NT2/D1 (cell line): Measurements from ENCODE around the gene MORN5.
A peak's percentile ranks its signal among the peaks of the same experiment; 100 is the strongest.

Experiments used
- DNase-seq: peaks from one replicate; pipeline ENCODE4 v3.0.0-alpha.2; 2011; ENCODE audit warnings: low read depth, low spot score
- H3K27me3 ChIP-seq: 2 replicates; pipeline ENCODE4 v1.6.0; 2011; ENCODE audit warnings: mild to moderate bottlenecking; ENCODE audit not compliant: insufficient read length, insufficient read depth
- H3K36me3 ChIP-seq: 2 replicates; pipeline ENCODE4 v1.6.1; 2011; ENCODE audit warnings: mild to moderate bottlenecking, low read length, mixed read lengths; ENCODE audit not compliant: insufficient read depth, insufficient read length
- H3K4me1 ChIP-seq: 2 replicates; pipeline ENCODE4 v1.5.1; 2011; ENCODE audit not compliant: insufficient read depth, insufficient read length
- H3K4me3 ChIP-seq: 2 replicates; pipeline ENCODE4 v1.5.1; 2011; ENCODE audit warnings: low read depth; ENCODE audit not compliant: insufficient read length
- H3K9ac ChIP-seq: 2 replicates; pipeline ENCODE4 v1.6.0; 2011; ENCODE audit warnings: low read depth; ENCODE audit not compliant: insufficient read length
- H3K9me3 ChIP-seq: 2 replicates; pipeline ENCODE4 v1.5.1; 2011; ENCODE audit warnings: mild to moderate bottlenecking, low read length; ENCODE audit not compliant: insufficient read depth
- SUZ12 ChIP-seq: IDR thresholded peaks from 2 replicates; pipeline ENCODE4 v1.6.1; 2011; ENCODE audit not compliant: insufficient read length, insufficient read depth; ENCODE audit errors: extremely low read depth
- YY1 ChIP-seq: IDR thresholded peaks from 2 replicates; pipeline ENCODE4 v1.6.1; 2011; ENCODE audit not compliant: insufficient read length, insufficient read depth
- ZNF274 ChIP-seq: IDR thresholded peaks from 2 replicates; pipeline ENCODE4 v1.6.1; 2011; ENCODE audit warnings: mild to moderate bottlenecking, low read depth, low read length

Gene MORN5

DNA sequence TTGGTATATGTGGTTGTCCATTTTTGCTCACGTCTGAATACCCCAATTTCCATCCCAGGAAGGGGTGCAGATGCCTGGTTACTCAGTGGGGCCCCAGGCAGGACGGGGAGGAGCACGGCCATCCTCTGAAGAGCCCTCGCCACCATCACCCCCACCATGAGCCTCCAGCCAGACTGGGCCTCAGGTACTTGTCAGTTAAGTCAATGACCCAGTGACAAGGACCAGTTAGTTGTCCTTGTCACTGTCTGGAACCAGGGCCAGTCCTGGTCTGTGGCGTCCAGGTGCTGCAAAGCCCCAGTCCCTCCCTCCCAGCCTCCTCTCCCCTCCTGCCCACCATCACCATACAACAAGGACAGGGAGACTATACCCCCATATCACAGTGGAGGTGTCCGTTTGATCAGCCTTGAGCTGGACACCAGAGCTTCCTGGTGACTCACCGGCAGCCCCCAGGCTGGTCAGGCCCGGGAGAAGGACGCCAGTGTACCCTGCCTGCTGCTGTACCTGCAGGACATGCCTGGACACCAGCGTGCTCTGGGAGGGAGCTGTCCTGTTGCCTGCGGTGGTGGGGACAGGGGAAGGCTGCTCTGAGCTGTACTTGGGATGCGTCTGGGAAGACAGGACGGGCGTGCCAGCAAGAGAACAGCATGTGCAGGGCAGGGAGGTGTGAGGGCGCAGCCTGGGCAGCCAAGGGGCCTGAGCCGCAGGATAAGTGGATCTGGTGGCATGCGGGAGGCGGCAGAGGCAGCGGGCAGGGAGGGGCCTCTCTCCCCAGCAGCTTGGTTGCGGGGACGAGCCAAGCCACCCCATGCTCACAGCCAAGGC is 34.0 kb upstream of the MORN5 start:
- no peak for DNase-seq
- TF ChIP-seq SUZ12 (no peak), ZNF274 (no peak), YY1 (no peak)
- Histone ChIP-seq H3K9me3 (no peaks in the 10 kb centered on the region), H3K27me3 (peaks cover 41% of the 10 kb centered on the region), H3K4me1 (peaks cover 27% of the 10 kb centered on the region), H3K4me3 (peak overlapping the region; percentile 47), H3K36me3 (no peaks in the 10 kb centered on the region), H3K9ac (peak overlapping the region; percentile 78)

DNA sequence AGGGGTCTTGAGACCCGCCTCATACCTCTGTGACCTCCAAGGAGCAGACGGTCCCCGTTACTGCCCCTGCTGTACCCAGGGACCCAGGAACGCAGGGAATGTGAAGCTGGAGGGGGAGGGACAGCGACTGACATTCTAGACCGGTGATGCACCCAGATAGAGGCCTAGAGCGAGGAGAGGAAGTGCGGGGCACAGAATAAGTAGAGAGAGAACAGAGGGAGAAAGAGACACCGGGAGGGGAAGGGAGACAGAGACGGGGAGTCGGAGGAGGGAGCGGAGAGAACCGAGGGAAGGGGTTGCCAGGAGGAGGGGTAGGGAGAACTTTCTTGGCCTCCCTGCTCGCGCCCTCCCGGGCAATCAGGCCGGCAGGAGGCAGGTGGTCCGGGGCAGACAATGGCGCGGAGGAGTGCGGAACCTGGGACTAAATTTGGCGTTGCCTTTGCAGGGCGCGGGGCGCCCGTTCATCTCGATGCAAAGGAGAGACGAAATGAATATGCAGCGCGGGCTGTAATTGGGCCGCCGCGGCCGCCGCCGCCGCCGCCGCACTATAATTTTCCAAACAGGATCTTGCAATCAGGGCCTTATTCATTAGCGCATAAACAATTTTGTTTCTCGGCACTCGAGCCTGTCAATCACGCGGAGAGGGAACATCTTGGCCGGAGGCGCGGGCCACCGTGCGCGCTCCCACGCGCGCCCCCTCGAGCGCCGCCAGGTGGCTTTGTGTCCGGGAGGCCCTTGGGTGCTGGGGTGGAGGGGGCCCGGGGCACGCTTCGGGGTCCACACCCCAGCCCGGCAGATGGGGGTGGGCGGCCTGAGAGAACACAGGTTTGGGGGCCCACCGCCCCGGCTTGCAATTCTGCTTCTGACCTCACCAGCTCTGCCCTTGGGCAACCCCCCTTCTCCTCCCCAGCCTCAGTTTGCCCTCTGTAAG is 33.1 kb upstream of the MORN5 start:
- peak overlapping the region; percentile 47 for H3K4me3 ChIP-seq
- H3K36me3 ChIP-seq, result no peaks in the 10 kb centered on the region
- H3K9me3 ChIP-seq, result no peaks in the 10 kb centered on the region
- peaks cover 35% of the 10 kb centered on the region for H3K4me1 ChIP-seq
- DNase-seq, result no peak
- peak overlapping the region; percentile 78 for H3K9ac ChIP-seq
- no peak for TF ChIP-seq YY1
- TF ChIP-seq SUZ12, result no peak
- no peak for TF ChIP-seq ZNF274
- peaks cover 49% of the 10 kb centered on the region for H3K27me3 ChIP-seq

DNA sequence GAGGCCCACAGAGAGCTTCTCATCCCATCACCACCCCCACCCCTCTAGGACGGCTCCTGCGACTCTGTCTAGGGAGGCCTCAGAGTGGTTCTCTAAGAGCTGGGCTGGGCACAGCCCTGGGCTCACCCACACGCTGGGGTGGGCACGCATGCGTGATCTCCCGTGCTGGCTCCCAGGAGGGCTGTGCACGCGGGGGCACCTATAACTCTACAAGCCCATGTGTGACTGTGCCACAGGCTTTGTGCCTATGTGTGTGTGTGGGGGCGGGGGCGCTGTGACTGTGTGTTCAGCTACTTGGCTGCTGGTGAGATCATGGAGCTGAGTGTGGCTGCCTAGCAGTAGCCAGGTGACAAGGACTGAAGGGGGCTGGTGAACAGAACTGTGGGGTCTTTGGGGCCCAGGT is 32.3 kb upstream of the MORN5 start:
- Histone ChIP-seq H3K9ac (peak overlapping the region; percentile 21), H3K27me3 (peaks cover 55% of the 10 kb centered on the region), H3K4me1 (peaks cover 36% of the 10 kb centered on the region), H3K4me3 (no peak overlapping the region), H3K36me3 (no peaks in the 10 kb centered on the region), H3K9me3 (no peaks in the 10 kb centered on the region)
- DNase-seq, result no peak
- TF ChIP-seq SUZ12 (peak; percentile 62), ZNF274 (no peak)

GRCh38 chr9:122128007-122128968 is 31.4 kb upstream of the MORN5 start:
- Histone ChIP-seq H3K9ac (no peak overlapping the region), H3K4me3 (no peak overlapping the region), H3K27me3 (peaks cover 64% of the 10 kb centered on the region), H3K4me1 (peaks cover 38% of the 10 kb centered on the region), H3K36me3 (no peaks in the 10 kb centered on the region), H3K9me3 (no peaks in the 10 kb centered on the region)
- DNase-seq, result no peak
- no peak for TF ChIP-seq SUZ12
- TF ChIP-seq ZNF274, result no peak
- TF ChIP-seq YY1, result no peak

- H3K9me3 ChIP-seq, result no peaks in the 10 kb centered on the region
- peaks cover 42% of the 10 kb centered on the region for H3K4me1 ChIP-seq
- no peak for DNase-seq
- no peak overlapping the region for H3K4me3 ChIP-seq
- no peak overlapping the region for H3K9ac ChIP-seq
- peaks cover 70% of the 10 kb centered on the region for H3K27me3 ChIP-seq
- no peaks in the 10 kb centered on the region for H3K36me3 ChIP-seq
- TF ChIP-seq ZNF274, result no peak
- no peak for TF ChIP-seq SUZ12
- no peak for TF ChIP-seq YY1
Measured at GRCh38 chr9:122128969-122129343, 30.8 kb upstream of the MORN5 start.

DNA sequence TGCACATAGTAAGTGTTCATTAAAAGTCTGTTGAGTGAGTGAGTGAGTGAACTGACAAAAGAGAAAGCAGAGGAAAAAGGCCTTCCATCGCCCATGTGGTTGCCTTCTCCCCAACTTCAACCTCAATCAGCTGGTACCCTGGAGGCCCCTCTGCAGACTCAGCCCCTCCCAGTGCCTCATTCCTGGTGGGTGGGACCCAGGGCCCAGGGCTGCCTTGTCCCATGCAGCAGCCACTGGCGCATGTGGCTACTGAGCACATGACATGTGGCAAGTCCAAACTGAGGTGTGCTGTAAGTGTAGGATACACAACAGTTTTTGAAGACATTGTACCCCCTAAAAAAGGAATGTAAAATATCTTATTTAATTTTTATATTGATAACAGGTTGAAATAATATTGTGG is 29.7 kb upstream of the MORN5 start:
- TF ChIP-seq YY1 (no peak), SUZ12 (no peak), ZNF274 (no peak)
- Histone ChIP-seq H3K36me3 (no peaks in the 10 kb centered on the region), H3K9me3 (no peaks in the 10 kb centered on the region), H3K4me1 (peaks cover 42% of the 10 kb centered on the region), H3K4me3 (no peak overlapping the region), H3K27me3 (peaks cover 76% of the 10 kb centered on the region), H3K9ac (no peak overlapping the region)
- DNase-seq, result no peak
